Activated CD4-positive, alpha-beta T cell treated with anti-CD3 and anti-CD28 coated beads for 36 hours (primary cell): ENCODE results near the gene OGFOD2. TPM values are rescaled to one million over a fixed set of nuclear protein-coding genes. Genes with fewer than 3 reads are reported as not detected.

Experiments used
- ATAC-seq: fragments of 200-7000 bp; cut with Tn5 transposase; one replicate; pipeline ENCODE4 v1.10.0; 2021; ENCODE audit warnings: mild to moderate bottlenecking, moderate library complexity
- CTCF ChIA-PET: fragments of 350-600 bp; sonication (Branson Sonifier 250); formaldehyde crosslinking; loops from one replicate; lab custom pipeline; 2021; ENCODE audit warnings: antibody characterized with exemption; lab: Charles Lee
- POLR2A ChIA-PET: fragments of 350-600 bp; sonication (Branson Sonifier 250); formaldehyde crosslinking; loops from one replicate; lab custom pipeline; 2021; ENCODE audit warnings: antibody characterized with exemption, inconsistent platforms; lab: Charles Lee
- DNase-seq: peaks from one replicate; pipeline ENCODE4 v3.0.0-alpha.2; 2020
- H3K27ac Mint-ChIP-seq: one replicate; pipeline ENCODE4 v1.8.0; 2021; ENCODE audit warnings: mixed read lengths
- H3K27me3 Mint-ChIP-seq: one replicate; pipeline ENCODE4 v1.8.0; 2021; ENCODE audit warnings: mixed read lengths
- H3K36me3 Mint-ChIP-seq: one replicate; pipeline ENCODE4 v1.8.0; 2021; ENCODE audit warnings: low read depth, mixed read lengths
- H3K4me1 Mint-ChIP-seq: one replicate; pipeline ENCODE4 v1.8.0; 2021; ENCODE audit warnings: mixed read lengths
- H3K4me3 Mint-ChIP-seq: one replicate; pipeline ENCODE4 v1.8.0; 2021; ENCODE audit warnings: mild to moderate bottlenecking, moderate library complexity, mixed read lengths
- H3K9me3 Mint-ChIP-seq: one replicate; pipeline ENCODE4 v1.8.0; 2021; ENCODE audit warnings: low read depth, mixed read lengths
- intact Hi-C, 2 experiments: fragments of 100-400 bp; cut with DNase I in 1 of 2; cut with micrococcal nuclease in 1 of 2; formaldehyde crosslinking; loops; one replicate each; pipeline versions ENCODE4 v1.14.2 to v1.15.1; 2022 to 2024; cut with DNase I, micrococcal nuclease
- total RNA-seq, 2 experiments: library from RNA; stranded (reverse); gene quantifications; one replicate each; pipeline ENCODE4 v1.2.3, GENCODE V29; 2021

OGFOD2 gene
- total RNA-seq, 2 experiments from 2014 or later, result 20.2 to 30.8 TPM

DNA sequence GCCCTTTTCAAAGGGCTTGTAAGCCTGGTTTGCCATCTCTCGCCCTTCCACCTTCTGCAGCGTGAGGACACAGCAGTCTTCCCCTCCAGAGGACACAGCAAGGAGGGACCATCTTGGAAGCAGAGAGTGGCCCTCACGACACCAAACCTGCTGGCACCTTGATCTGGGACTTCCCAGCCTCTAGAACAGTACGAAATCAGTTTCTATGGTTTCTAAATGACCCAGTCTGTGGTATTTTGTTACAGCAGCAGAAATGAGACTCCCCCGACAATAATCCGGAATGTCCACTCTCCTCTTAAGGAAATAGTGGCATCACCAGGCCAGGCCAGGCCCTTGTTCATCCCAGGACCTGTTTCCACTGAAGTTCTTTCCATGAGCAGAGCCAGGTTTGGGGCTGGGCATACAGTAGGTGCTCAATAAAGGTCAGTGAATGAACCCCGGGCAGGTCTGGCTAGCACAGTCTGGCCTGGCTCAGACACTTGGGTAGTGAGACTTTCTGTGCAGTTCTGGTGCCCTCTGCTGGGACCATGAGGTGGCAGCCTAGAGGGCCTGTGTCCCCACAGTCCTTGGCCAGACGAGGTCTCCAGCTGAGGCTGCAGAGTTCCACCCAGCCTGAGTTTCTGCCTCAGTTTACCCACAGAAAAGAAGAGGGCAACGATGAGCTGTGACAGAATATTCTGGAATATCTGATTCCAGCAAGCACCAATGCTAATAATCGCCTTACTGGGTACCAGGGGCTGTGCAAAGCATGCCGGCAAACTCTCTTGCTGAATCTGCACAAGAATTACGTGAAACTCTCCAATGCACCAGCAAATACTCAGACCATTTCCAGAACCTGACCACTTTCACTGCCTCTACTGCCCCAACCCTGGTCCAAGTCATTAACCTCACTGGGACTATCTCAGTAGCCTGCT, 22.8 kb upstream of the OGFOD2 start:
- Mint-ChIP-seq H3K4me3 (no peak overlapping the region), H3K9me3 (no peaks in the 10 kb centered on the region), H3K36me3 (peaks cover 2% of the 10 kb centered on the region), H3K27me3 (no peaks in the 10 kb centered on the region), H3K4me1 (peaks cover 4% of the 10 kb centered on the region), H3K27ac (no peak overlapping the region)
- DNase-seq (peak; percentile 85), ATAC-seq (peak; percentile 97)
- ChIA-PET POLR2A (interaction anchor here (0.7 kb wide), 1 partner anchor 81 kb away, joined by 3 read pairs; no protein-coding TSS in a partner anchor), CTCF (interaction anchor here (0.6 to 5.7 kb wide), 13 partner anchors 11 to 680 kb away, joined by 3 to 76 read pairs (median 4); no protein-coding TSS in a partner anchor)
- intact Hi-C loops, result loop anchor here (1.0 to 2.0 kb wide), 5 partner anchors 54 to 159 kb away; no protein-coding TSS in a partner anchor

DNA sequence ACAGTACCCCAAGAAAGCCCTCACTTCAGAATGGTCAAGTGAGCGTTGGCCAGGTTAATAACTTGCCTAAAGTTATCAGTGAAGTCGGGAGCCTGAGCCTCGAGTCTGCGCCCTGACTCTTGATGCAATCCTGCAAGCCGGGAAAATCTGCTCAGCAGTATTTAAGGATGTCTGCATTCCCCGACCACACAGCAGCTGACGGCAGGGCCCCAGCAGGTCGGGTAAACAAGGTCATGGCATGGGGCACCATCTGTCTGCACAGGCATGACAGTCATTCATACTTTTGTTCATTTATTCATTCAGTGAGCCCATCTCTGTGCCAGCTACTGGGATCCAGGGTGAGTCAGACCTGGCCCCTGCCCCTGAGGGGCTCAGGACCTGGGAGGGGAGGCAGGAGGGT, 19.9 kb upstream of the OGFOD2 start:
- DNase-seq (no peak), ATAC-seq (no peak)
- CTCF ChIA-PET, result interaction anchor here (0.5 to 5.7 kb wide), 8 partner anchors 9 to 298 kb away, joined by 3 to 76 read pairs (median 4); no protein-coding TSS in a partner anchor
- Mint-ChIP-seq H3K36me3 (peaks cover 2% of the 10 kb centered on the region), H3K4me1 (peaks cover 2% of the 10 kb centered on the region), H3K27me3 (no peaks in the 10 kb centered on the region), H3K4me3 (no peak overlapping the region), H3K9me3 (no peaks in the 10 kb centered on the region), H3K27ac (no peak overlapping the region)
- POLR2A ChIA-PET, result no interaction called here
- intact Hi-C loops, result no loop called here

DNA sequence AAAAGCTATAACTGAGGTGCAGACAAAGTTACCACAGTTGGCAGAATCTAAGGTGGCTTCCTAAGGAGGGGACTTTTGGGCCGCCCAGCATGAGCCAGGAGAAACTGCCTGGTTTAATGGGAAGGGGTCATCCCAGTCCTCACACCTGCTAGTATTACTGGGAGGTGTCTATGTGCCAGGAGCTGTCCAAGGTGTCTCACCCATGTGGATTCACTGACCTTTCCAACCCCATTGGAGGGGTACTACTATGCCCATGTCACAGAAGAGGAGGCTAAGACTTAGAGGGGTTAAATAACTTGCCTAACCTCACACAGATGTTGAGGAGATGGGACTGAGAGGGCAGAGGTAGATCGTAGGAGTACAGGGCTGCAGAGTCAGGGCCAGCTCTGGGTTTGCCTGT, 19.0 kb upstream of the OGFOD2 start:
- intact Hi-C loops, result no loop called here
- peaks cover 2% of the 10 kb centered on the region for H3K36me3 Mint-ChIP-seq
- ChIA-PET CTCF (interaction anchor here (0.5 to 5.7 kb wide), 7 partner anchors 26 to 299 kb away, joined by 3 to 76 read pairs (median 3); no protein-coding TSS in a partner anchor), POLR2A (no interaction called here)
- DNase-seq (no peak), ATAC-seq (no peak)
- peaks cover 2% of the 10 kb centered on the region for H3K4me1 Mint-ChIP-seq
- H3K4me3 Mint-ChIP-seq, result no peak overlapping the region
- H3K27me3 Mint-ChIP-seq, result no peaks in the 10 kb centered on the region
- H3K27ac Mint-ChIP-seq, result no peak overlapping the region
- H3K9me3 Mint-ChIP-seq, result no peaks in the 10 kb centered on the region

DNA sequence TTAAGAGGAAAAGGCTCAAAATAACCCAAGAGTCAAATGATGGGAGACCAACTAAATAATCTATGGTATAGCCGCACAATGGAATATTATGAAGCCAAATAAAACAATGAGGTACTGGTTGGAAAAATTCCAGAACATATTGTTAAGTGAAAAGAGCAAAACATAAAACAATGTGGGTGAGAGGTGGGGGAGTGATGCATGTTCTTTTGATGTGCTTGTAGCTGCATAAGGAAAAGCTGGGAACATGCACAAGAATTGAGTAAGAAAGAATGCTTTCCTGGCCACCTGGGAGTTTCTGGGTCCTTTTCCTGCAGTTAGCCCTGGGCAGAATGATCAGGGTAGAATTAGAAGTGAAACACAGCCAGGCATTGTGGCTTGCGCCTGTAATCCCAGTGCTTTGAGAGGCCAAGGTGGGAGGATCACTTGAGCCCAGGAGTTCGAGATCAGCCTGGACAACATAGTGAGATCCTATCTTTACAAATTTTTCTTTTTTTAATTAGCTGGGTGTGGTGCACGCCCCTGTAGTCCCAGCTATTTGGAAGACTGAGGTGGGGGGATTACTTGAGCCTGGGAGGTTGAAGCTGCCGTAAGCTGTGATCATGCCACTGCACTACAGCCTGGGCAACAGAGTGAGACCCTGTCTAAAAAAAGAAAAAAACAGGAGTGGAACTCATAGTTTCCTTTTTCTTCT, 16.7 kb upstream of the OGFOD2 start:
- H3K9me3 Mint-ChIP-seq, result no peaks in the 10 kb centered on the region
- DNase-seq (no peak), ATAC-seq (no peak)
- ChIA-PET POLR2A (no interaction called here), CTCF (interaction anchor here (1.0 kb wide), 1 partner anchor 62 kb away, joined by 4 read pairs; the partner anchor contains the start of gene VPS37B)
- H3K4me1 Mint-ChIP-seq, result no peaks in the 10 kb centered on the region
- no peak overlapping the region for H3K4me3 Mint-ChIP-seq
- intact Hi-C loops, result no loop called here
- H3K27me3 Mint-ChIP-seq, result no peaks in the 10 kb centered on the region
- peaks cover 2% of the 10 kb centered on the region for H3K36me3 Mint-ChIP-seq
- H3K27ac Mint-ChIP-seq, result no peak overlapping the region

DNA sequence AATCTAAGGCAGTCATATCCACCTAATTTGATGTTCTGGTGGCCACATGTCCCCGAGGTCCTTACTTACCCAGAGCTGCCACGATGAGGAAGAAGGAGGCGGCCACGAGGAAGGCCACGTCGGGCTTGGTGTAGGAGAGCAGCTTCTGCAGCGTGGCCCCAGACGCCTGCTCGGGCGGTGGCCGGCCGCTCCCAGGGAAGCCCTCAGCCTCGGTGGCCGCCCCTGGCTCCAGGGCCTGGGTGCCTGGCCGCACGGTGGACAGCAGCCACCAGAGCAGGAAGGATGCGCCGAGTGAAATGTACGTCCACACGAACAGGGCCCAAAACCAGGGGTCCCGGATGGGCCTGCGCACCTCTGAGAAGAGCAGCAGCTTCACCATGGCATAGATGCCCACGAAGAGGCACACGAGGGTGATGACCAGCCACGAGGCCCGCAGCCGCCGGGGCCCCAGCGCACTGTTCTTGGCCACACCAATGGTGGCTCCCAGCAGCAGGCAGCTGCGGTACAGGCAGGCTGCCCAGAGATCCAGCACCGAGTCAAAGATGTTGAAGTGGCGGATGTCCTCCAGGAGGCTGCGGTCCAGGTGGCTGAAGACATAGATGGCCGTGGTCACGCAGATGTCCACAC, 15.4 kb upstream of the OGFOD2 start:
- intact Hi-C loops, result no loop called here
- no peaks in the 10 kb centered on the region for H3K9me3 Mint-ChIP-seq
- ChIA-PET POLR2A (no interaction called here), CTCF (no interaction called here)
- H3K27me3 Mint-ChIP-seq, result no peaks in the 10 kb centered on the region
- peaks cover 2% of the 10 kb centered on the region for H3K36me3 Mint-ChIP-seq
- no peak overlapping the region for H3K4me3 Mint-ChIP-seq
- ATAC-seq (no peak), DNase-seq (no peak)
- H3K27ac Mint-ChIP-seq, result no peak overlapping the region
- no peaks in the 10 kb centered on the region for H3K4me1 Mint-ChIP-seq

DNA sequence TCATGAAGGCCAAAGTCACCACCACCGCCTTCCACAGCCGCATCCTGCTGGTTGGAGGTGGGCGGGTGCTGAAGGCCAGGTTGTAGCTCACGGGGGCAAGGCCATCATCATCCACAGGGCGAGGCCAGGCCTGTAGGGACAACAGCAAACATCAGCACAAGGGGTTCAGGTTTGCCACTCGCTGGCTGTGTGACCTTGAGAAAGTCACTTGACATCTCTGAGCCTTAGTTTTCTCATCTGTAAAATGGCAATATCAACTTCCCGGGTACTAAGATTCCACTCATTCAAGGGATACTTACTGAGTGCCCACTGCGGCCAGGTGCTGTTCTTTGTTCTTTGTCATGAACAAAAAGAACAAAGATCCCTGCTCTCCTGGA, 14.9 kb upstream of the OGFOD2 start:
- Mint-ChIP-seq H3K27me3 (no peaks in the 10 kb centered on the region), H3K9me3 (no peaks in the 10 kb centered on the region), H3K4me1 (no peaks in the 10 kb centered on the region), H3K36me3 (peaks cover 2% of the 10 kb centered on the region), H3K27ac (no peak overlapping the region), H3K4me3 (no peak overlapping the region)
- ATAC-seq (no peak), DNase-seq (no peak)
- ChIA-PET POLR2A (no interaction called here), CTCF (no interaction called here)
- intact Hi-C loops, result no loop called here

DNA sequence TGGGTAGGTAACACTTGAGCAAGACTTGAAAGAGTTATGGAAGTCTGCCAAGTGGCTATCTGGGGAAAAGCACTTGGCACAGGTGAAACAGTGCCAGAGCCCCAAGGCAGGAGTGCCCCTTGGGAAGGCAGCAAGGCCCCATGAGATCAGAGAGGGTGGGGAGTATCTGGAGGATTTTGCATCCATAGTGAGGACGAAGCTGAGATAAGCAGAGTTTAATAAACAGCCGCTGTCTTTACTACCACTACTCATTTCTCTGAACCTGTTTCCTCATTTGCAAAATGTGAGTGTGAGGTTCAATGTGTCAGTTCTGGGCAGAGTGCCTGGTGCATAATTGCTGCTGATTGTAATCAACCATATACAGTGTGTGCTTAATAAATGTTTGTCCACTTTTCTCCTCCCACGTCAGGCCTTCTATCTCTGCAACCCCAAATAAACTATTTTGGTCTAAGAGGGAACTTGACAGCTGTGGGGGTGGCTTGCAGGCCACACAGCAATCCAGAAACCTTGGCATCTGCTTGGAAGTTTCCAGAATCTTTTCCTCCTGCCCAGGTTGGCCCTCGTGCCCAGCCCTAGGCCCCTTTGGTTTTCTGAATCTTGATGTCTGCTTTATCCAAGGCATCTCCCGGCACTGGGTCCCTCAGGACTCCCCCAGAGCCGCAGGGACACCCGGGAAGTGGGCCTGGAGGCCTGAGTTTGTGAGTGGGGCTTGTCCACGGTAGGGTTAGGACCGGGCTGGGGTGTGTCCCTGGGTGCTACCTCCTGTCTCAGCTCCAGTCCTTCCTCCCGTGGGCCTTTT, 13.3 kb upstream of the OGFOD2 start:
- Mint-ChIP-seq H3K4me3 (no peak overlapping the region), H3K27ac (no peak overlapping the region), H3K9me3 (no peaks in the 10 kb centered on the region), H3K27me3 (no peaks in the 10 kb centered on the region), H3K4me1 (peaks cover under 1% of the 10 kb centered on the region), H3K36me3 (peaks cover 2% of the 10 kb centered on the region)
- ATAC-seq (no peak), DNase-seq (no peak)
- intact Hi-C loops, result no loop called here
- POLR2A ChIA-PET, result no interaction called here
- CTCF ChIA-PET, result interaction anchor here (1.8 kb wide), 1 partner anchor 101 kb away, joined by 4 read pairs; no protein-coding TSS in a partner anchor

DNA sequence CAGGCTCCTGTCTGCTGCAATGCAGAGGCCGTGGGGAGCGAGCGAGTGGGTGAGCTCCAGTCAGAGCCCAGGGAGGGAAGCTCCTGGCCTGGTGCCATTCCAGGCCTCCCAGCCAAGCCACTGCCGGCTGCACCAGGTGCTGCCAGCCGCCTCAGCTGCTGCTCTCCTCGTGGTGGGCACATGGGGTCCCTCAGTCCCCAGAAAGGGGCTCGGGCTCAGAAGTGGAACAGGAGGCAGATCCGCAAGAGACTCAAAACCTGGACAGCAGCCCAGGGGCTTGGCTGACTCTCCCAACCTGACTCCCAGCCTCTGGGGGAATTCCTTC, 11.1 kb upstream of the OGFOD2 start:
- ChIA-PET CTCF (interaction anchor here (0.6 to 1.8 kb wide), 2 partner anchors 103 to 108 kb away, joined by 4 read pairs; no protein-coding TSS in a partner anchor), POLR2A (no interaction called here)
- ATAC-seq (no peak), DNase-seq (no peak)
- no peak overlapping the region for H3K4me3 Mint-ChIP-seq
- no peaks in the 10 kb centered on the region for H3K27me3 Mint-ChIP-seq
- no peaks in the 10 kb centered on the region for H3K9me3 Mint-ChIP-seq
- intact Hi-C loops, result no loop called here
- H3K4me1 Mint-ChIP-seq, result peaks cover 2% of the 10 kb centered on the region
- no peaks in the 10 kb centered on the region for H3K36me3 Mint-ChIP-seq
- no peak overlapping the region for H3K27ac Mint-ChIP-seq

DNA sequence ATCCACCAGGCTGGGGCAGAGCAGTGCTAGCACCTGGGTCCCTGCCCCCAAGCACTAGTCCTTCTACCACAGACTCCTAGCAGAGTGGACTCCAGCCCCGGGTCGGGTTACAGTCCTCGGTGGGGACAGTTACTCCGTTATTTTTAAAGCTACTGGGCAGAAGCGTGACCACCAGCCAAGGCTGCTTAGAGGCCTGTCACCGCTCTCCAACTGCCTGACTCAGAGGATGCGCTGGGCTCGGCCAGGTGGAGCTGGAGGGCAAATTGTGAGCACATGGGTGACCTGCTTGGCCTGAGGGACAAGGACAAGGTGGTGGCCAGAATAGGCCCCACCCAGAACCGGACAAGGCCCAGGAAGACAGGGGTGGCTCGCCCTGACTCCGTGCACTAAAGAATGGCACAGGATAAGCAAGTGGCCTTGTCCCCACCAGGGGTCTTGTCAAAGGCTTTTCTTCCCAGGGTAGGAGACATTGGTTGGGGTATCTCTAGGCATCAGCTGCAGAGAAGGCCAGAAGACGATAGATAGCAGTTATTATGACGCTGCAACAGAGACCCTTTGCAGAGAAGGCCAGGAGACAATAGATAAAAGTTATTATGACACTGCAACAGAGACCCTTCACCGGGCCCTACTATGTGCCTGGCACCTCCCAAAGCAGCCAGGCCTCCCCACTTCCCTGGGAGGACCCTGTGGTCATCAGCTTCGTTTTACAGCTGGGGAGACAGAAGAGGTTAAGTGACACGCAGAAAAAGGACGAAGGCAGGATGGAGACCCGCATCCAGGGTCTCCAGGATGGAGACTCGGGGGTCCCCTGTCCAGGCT, 10.4 kb upstream of the OGFOD2 start:
- Mint-ChIP-seq H3K27ac (no peak overlapping the region), H3K9me3 (no peaks in the 10 kb centered on the region), H3K36me3 (no peaks in the 10 kb centered on the region), H3K4me1 (peaks cover 2% of the 10 kb centered on the region), H3K4me3 (peak overlapping the region; percentile 63), H3K27me3 (no peaks in the 10 kb centered on the region)
- ATAC-seq (no peak), DNase-seq (no peak)
- CTCF ChIA-PET, result interaction anchor here (0.5 to 0.6 kb wide), 2 partner anchors 107 to 281 kb away, joined by 3 to 4 read pairs; no protein-coding TSS in a partner anchor
- intact Hi-C loops, result loop anchor here in 1 of 2 experiments (5.0 kb wide), 1 partner anchor 493 kb away; the partner anchor contains the start of gene SNRNP35
- POLR2A ChIA-PET, result interaction anchor here (0.6 kb wide), 1 partner anchor 203 kb away, joined by 3 read pairs; no protein-coding TSS in a partner anchor

DNA sequence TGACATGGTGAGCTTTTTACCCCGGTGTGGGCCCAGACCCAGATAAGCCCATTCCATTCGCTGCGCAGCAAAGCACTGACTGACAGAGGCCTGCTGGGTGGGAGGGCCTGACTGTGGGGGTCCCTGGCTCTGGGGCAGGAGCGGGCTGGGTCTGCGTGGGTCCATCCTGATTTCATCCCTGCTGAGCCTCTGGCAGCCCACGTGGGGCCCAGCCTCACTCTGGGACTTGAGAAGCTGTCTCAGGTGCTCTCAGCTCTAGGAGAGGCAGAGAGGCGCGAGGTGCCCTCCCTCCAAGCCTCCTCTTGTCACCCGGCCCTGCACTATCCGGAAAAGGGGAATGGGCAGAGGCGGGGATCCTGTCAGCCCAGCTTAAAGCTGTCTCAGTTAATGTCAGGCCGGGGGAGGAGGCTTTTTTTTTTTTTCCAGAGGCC, 9.7 kb upstream of the OGFOD2 start:
- ATAC-seq, result no peak
- no peaks in the 10 kb centered on the region for H3K27me3 Mint-ChIP-seq
- intact Hi-C loops, result loop anchor here in 1 of 2 experiments (5.0 kb wide), 1 partner anchor 492 kb away; the partner anchor contains the start of gene SNRNP35
- no peak for DNase-seq
- CTCF ChIA-PET, result interaction anchor here (0.5 kb wide), 1 partner anchor 281 kb away, joined by 3 read pairs; no protein-coding TSS in a partner anchor
- peak overlapping the region; percentile 63 for H3K4me3 Mint-ChIP-seq
- H3K36me3 Mint-ChIP-seq, result no peaks in the 10 kb centered on the region
- H3K27ac Mint-ChIP-seq, result no peak overlapping the region
- H3K9me3 Mint-ChIP-seq, result no peaks in the 10 kb centered on the region
- POLR2A ChIA-PET, result interaction anchor here (0.6 to 1.4 kb wide), 2 partner anchors 203 to 268 kb away, joined by 3 to 6 read pairs; partner anchors contain the start of genes MPHOSPH9 and MTRFR
- peaks cover 2% of the 10 kb centered on the region for H3K4me1 Mint-ChIP-seq
